HG03095 (cell line): ENCODE results near the gene CD2BP2.
"Not testable (repeated sequence)": the region's sequence is repeated elsewhere in the genome, so short reads cannot be mapped to it uniquely, and the experiment has no call there.

Experiments
- ATAC-seq: cut with Tn5 transposase; IDR thresholded peaks from one replicate; pipeline ENCODE4 v1.9.1; 2021; ENCODE audit warnings: moderate library complexity; ENCODE audit not compliant: unreplicated experiment

The CD2BP2 gene

GRCh38 chr16:30346286-30346685 lies 8.8 kb downstream of the CD2BP2 start:
- no peak for ATAC-seq

GRCh38 chr16:30343491-30343820 lies 11.7 kb downstream of the CD2BP2 start:
- ATAC-seq = not testable (repeated sequence)

DNA sequence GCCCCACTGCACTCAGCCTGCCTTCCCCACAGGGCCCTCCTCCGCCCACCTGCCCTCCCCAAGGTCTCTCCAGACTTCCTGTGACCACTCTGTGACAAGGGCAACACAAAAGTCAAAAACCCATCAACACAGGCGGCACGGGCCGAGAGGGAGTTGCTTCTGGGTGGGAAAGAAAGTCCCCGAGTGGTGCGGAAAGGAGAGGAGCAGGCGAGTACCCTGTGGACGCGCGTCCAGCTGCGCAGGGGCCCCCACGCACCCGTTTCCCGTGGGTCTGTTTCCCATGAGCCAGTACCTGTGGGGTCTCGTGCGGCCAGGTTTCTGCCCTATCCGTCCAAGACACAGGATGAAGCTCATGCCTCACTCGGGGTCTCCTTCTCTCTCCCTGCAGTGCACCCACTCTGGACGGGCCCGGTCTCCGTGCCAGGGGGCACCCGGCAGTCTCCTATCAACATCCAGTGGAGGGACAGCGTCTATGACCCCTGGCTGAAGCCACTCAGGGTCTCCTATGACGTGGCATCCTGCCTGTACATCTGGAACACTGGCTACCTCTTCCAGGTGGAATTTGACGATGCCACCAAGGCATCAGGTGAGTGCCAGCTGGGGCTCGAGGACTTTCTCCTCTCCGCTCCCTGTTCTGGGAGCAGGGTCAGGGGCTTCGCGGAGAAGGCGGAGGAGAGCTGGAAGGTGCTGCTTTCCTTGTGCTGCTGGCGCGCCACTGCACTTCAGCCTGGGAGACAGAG lies 12.2 kb downstream of the CD2BP2 start:
- ATAC-seq = no peak

GRCh38 chr16:30341971-30342370 lies 13.1 kb downstream of the CD2BP2 start:
- not testable (repeated sequence) for ATAC-seq

- ATAC-seq = no peak
Observed at GRCh38 chr16:30340621-30341020, 14.5 kb downstream of the CD2BP2 start.

GRCh38 chr16:30338715-30339114 lies 16.4 kb downstream of the CD2BP2 start:
- ATAC-seq = not testable (repeated sequence)

DNA sequence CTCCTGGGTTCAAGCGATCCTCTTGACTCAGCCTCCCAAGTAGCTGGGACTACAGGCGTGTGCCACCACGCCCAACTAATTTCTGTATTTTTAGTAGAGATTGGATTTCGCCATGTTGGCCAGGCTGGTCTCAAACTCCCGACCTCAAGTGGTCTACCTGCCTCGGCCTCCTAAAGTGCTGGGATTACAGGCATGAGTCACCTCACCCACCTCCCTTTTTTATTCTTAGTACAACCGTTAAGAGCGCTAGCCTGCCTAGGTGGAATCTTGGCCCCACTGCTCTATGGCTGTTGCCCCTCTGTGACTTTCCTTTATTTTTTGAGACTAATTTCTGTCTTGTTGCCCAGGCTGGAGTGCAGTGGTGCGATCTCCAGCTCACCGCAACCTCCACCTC lies 17.1 kb downstream of the CD2BP2 start:
- not testable (repeated sequence) for ATAC-seq

- peak; percentile 12 for ATAC-seq
Observed at GRCh38 chr16:30335598-30336474, 19.3 kb downstream of the CD2BP2 start.

- ATAC-seq = peak; percentile 78
Observed at GRCh38 chr16:30335028-30335597, 20.0 kb downstream of the CD2BP2 start.

GRCh38 chr16:30334473-30334989 lies 20.6 kb downstream of the CD2BP2 start:
- ATAC-seq = peak; percentile 80

- ATAC-seq = not testable (repeated sequence)
Observed at GRCh38 chr16:30324220-30324619, 30.9 kb downstream of the CD2BP2 start.

DNA sequence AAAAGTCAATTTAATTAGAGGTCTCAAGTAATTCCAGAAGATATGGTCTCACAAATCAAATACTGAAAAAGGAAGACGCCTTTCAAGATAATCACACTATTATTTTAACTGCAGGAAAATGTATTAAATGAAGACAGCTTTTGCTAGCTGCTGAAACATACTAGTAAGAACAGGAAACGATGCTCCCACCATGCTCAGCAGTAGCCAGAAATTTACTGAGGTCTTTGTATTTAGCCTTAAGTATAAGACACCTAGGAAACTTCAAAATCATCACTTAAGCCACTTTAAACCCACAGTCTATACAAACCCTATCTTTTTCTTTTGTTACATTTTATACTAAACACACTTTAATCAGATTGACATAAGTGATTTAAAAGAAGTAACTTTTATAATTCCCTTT lies 36.5 kb downstream of the CD2BP2 start:
- ATAC-seq = not testable (repeated sequence)

GRCh38 chr16:30310937-30311336 lies 44.2 kb downstream of the CD2BP2 start:
- ATAC-seq = not testable (repeated sequence)

GRCh38 chr16:30309255-30309654 lies 45.9 kb downstream of the CD2BP2 start:
- ATAC-seq = not testable (repeated sequence)
